GM13976 (cell line): ENCODE results near the gene TLE6.

Source experiments
- DNase-seq: peaks from one replicate; pipeline ENCODE4 v3.0.0; 2012; ENCODE audit warnings: low spot score
- in situ Hi-C: fragments of 300-500 bp; cut with MboI; formaldehyde crosslinking; loops from one replicate; pipeline ENCODE4 v1.12.0; 2022; ENCODE audit warnings: low sequenced_read_pairs, mixed read lengths, inconsistent platforms; ENCODE audit not compliant: unreplicated experiment
- TF ChIP-seq, protein P1 (sequence below): IDR thresholded peaks from 2 replicates; pipeline ENCODE4 v1.5.1; 2012; ENCODE audit warnings: borderline replicate concordance, mild to moderate bottlenecking; ENCODE audit not compliant: insufficient read depth; ENCODE audit errors: extremely low read depth, missing control alignments, control extremely low read depth

The TLE6 gene

DNA sequence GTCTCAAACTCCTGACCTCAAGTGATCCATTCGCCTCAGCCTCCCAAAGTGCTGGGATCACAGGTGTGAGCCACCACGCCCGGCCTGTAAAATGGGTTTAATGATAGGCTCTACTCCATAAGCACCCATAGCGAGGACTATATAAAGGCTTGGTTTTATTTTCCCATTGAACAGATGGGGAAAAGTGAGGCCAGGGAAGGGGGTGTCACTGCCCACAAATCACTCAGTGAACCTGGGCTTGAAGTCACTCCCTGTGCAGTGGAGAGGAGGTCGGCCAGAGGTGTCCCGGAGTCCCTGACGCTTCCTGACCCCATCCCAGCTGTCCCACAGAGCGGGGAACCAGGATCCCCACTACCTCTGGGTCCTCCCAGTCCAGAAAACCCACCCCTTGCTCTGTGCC lies 36.8 kb downstream of the TLE6 start:
- no peak for DNase-seq
- TF ChIP-seq, protein P1, sequence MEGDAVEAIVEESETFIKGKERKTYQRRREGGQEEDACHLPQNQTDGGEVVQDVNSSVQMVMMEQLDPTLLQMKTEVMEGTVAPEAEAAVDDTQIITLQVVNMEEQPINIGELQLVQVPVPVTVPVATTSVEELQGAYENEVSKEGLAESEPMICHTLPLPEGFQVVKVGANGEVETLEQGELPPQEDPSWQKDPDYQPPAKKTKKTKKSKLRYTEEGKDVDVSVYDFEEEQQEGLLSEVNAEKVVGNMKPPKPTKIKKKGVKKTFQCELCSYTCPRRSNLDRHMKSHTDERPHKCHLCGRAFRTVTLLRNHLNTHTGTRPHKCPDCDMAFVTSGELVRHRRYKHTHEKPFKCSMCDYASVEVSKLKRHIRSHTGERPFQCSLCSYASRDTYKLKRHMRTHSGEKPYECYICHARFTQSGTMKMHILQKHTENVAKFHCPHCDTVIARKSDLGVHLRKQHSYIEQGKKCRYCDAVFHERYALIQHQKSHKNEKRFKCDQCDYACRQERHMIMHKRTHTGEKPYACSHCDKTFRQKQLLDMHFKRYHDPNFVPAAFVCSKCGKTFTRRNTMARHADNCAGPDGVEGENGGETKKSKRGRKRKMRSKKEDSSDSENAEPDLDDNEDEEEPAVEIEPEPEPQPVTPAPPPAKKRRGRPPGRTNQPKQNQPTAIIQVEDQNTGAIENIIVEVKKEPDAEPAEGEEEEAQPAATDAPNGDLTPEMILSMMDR = no peak
- in situ Hi-C loops = no loop called here

DNA sequence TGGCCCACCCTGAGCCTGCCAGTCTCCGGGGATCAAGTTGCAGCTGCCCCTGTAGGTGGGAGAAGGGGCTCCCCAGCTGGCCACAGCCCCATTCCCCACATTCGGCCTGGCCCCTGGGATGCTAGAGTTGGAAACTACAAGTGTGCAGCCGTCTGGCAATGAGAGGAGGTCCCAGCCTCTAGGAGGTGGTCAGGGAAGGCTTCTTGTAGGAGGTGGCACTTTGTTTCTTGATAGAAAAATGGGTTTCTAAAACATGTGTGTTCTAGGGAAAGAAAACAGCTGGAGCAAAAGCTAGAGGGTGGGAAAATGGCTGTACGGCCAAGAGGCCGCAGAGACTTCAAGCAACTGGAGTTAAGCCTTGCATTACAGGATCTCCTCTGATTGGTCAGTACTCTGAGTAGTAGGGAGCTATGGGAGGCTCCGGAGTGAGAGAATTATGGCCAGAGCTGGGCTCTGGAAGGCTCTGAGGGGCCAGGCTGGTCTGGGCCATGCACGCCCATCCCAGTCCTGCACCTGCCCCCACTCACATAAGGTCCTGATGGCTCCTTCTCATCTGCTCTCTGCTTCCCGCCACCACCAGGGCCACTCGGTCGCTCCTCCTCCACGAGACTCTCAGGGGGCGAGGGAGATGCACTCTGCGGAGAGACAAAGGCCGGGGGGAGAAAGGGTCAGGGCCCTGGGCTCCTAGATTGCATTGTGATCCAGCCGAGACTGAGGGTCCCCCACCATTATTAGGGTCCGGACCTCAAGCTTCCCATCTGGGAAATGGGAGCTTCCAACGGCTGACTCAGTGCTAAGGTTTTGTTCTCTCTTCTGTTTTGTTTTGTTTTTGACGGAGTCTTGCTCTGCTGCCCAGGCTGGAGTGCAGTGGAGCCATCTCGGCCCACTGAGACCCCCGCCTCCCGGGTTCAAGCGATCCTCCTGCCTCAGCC lies 38.0 kb downstream of the TLE6 start:
- in situ Hi-C loops = no loop called here

DNA sequence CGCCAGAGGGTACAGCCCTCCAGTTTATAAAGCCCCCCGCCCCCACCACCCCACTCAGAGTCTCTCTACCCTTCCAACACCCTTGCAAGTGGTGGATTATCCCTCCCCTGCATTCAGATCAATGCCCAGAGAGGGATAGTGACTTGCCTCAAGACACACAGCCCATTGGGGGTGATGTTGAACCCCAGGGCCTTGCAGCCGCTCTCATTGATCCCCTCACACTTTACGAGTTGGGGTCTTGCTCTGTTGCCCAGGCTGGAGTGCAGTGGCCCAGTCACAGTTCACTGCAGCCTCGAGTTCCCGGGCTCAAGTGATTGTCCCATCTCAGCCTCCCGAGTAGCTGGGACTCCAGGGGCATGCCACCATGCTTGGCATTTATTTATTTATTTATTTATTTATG lies 40.6 kb downstream of the TLE6 start:
- TF ChIP-seq, protein P1 = no peak
- in situ Hi-C loops = no loop called here
- no peak for DNase-seq

More for the DNA sequence above, 38.0 kb downstream of the TLE6 start:
- no peak for DNase-seq
- TF ChIP-seq, protein P1 = no peak

DNA sequence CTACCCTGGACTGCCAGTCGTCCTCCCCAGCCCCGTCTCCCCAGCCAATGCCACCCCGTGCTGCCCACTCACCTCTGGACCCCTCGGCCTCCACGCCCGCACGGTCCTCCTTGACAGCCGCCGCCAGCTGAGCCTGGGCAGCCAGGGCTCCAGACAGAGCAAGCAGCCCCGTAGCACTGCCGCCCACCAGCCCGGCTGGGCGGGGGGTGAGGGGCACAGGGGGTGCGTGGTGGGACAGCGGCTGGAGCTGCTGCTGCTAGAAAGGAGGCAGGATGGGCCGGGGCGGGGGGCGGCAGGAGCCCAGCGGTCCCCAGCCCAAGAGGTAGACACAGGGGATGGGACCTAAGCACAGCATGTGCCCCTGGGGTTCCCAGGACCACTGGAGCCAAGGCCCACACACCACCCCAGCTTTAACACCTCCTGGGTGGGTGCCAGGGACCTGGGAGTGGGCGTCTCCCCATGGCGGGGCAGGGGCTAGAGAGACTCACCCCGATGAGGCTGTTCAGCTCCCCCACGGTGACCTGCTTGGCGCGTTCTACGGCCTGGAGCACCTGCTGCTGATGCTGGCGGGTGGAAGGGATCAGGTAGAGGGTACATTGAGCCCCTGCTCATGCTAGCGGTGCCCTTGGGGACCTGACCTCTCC lies 42.0 kb downstream of the TLE6 start:
- DNase-seq = no peak
- TF ChIP-seq, protein P1 = no peak
- in situ Hi-C loops = no loop called here

DNA sequence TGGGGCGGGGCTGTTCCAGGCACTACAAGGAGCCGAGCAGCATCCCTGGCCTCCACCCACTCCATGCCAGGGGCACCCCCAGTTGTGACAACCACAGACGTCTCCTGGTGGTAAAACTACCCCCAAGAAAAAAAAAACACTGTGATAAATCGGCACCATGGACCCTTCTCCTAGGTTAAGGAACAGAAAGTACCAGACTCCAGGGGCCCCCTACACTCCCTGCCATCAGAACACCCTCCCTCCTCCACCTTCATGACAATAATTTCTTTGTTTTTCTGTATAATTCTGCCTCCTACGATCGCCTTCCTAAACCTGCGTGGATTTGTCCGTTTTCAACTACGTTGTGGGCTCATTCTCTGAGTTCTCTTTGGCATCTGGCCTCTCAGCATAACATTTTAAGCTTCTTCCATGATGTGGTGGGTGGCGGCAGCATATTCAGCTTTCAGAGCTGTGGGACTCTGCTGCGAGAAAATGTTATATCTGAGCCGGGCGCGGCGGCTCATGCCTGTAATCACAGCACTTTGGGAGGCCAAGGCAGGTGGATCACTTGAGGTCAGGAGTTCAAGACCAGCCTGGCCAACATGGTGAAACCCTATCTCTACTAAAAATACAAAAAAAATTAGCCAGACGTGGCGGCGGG lies 43.1 kb downstream of the TLE6 start:
- TF ChIP-seq, protein P1 = no peak
- DNase-seq = no peak

DNA sequence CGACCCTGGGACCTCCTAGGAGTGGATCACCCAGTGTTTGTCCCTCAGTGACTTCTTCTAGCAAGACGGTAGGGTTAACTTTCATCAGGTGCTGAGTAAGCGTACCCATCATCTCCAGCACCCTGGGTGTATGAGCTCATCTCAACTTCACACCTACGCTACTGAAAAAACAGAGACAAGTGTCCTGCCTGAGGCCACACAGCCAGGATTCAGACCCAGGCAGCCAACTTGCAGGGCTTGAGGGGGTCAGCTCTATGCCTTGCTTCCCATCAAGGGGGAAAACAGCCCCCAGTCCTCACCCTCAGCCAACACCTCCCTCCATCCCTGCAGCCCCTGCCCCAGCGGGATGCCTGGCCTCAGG lies 47.1 kb downstream of the TLE6 start:
- TF ChIP-seq, protein P1 = no peak
- DNase-seq = no peak
- in situ Hi-C loops = no loop called here

More for the DNA sequence above, 43.1 kb downstream of the TLE6 start:
- in situ Hi-C loops = no loop called here
